ENCODE data around the gene VGLL4. TPM values are rescaled to one million over a fixed set of nuclear protein-coding genes. Genes with fewer than 3 reads are reported as not detected.
"Not testable (repeated sequence)": the region's sequence is repeated elsewhere in the genome, so short reads cannot be mapped to it uniquely, and the experiment has no call there.

The VGLL4 gene
- total RNA-seq, 2 donors from 2014 or later: 50.3 to 78.7 TPM

DNA sequence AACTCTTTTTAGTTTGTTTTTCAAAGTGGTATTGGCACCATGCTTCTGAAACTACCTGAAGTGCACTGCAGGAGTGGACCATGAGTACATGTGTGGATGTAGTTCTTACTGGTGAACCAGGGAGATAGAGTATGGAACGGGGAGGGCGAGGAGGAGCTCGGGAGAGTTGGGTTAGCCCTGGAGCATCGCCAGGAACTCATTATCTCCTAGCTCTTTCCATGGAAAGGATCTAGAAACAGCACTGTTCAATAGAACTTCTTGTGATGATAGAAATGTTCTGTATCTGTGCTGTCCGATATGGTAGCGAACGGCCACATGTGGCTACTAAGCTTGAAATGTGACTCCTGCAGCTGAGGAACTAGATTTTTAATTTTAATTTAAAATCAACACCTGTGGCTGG, 47.3 kb downstream of the VGLL4 start:
- DNase-seq (ENCODE audit: low spot score): no peak
- intact Hi-C loops (cut with DNase I): no loop called here

DNA sequence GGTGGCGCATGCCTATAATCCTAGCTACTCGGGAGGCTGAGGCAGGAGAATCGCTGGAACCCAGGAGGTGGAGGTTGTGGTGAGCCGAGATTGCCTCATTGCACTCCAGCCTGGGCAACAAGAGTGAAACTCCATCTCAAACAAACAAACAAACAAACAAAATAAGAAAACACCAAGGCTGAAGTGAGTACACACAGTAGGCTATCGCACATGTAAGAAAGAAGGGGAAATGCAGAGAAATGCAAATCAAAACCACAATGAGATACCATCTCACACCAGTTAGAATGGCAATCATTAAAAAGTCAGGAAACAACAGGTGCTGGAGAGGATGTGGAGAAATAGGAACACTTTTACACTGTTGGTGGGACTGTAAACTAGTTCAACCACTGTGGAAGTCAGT, 48.7 kb downstream of the VGLL4 start:
- DNase-seq (ENCODE audit: low spot score); intact Hi-C loops (cut with DNase I): not testable (repeated sequence)

DNA sequence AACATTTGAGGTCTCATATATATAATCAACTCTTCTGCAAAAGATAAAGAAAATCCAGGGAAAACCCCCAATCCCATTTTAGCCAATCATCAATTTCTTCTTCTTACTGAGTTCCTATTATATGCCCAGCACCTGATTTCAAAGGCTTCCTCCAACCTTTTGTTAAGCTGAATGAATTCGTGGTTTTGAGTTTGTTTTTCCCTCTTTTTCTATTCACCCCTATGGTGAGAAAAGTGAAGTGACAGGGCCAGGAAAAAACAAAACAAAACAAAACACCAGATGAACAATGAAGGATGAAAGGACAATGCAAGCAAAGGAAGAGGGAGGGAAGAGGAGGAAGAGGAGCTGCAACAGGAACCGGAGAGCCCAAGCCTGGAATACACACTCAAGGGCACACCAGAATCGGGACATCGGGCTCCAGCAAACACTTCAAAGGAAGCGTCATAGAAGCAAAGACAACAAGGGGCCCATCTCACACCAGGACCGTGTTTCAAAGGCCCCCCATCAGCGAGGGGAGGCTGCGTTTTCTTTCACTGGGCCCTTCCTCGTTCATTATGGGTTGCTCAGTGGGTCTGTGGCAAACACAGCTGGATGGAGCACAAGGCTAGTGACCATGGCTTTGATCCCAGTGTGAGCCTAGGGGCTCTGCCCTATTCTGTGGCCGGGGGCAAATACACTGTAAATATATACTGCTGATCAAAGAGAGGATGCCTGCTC, 50.2 kb downstream of the VGLL4 start:
- intact Hi-C loops (cut with DNase I): loop anchor here in 1 of 2 donors (5.0 kb wide), 1 partner anchor 1614 kb away; no protein-coding TSS in a partner anchor

DNA sequence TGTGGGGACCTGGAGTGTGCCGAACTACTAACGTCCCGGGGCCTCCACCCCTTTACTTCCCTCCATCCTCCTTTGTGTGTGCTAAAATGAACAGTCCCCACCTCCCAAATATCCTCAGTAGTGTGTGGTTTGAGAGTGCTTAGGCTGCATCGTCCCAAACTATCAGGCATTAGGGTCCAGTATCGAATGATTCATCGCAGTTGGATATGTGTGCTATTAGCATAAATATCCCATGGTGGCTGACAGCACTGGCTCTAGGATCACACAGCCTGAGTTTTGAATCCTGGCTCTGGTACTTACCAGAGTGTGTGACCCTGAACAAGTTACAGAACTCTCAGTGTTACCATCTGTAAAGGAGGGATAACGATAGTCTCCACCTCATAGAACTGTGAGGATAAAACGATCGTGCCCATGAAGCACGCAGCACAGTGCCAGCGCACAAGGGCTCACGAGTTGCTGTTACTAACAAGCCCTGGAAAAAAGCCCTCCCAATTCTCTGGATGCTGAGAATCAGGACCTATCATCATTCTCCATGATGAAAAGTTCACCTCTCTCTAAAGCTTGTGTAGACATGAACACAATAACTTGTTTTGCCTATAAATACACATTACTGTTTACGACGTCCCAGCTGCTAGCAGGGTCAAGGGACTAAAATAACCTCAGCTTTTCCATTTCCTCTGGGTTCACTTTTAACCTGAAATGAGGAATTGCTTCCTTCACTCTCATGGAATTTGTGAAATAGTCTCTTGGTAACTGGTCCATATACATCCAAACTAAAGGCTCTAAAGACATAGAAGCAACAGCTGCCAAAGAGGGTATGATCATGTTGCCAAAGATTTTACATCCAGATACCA, 51.0 kb downstream of the VGLL4 start:
- intact Hi-C loops (cut with DNase I): loop anchor here in 1 of 2 donors (5.0 kb wide), 1 partner anchor 1615 kb away; no protein-coding TSS in a partner anchor
- no peak for DNase-seq (ENCODE audit: low spot score)

More for the DNA sequence above, 50.2 kb downstream of the VGLL4 start:
- no peak for DNase-seq (ENCODE audit: low spot score)

DNA sequence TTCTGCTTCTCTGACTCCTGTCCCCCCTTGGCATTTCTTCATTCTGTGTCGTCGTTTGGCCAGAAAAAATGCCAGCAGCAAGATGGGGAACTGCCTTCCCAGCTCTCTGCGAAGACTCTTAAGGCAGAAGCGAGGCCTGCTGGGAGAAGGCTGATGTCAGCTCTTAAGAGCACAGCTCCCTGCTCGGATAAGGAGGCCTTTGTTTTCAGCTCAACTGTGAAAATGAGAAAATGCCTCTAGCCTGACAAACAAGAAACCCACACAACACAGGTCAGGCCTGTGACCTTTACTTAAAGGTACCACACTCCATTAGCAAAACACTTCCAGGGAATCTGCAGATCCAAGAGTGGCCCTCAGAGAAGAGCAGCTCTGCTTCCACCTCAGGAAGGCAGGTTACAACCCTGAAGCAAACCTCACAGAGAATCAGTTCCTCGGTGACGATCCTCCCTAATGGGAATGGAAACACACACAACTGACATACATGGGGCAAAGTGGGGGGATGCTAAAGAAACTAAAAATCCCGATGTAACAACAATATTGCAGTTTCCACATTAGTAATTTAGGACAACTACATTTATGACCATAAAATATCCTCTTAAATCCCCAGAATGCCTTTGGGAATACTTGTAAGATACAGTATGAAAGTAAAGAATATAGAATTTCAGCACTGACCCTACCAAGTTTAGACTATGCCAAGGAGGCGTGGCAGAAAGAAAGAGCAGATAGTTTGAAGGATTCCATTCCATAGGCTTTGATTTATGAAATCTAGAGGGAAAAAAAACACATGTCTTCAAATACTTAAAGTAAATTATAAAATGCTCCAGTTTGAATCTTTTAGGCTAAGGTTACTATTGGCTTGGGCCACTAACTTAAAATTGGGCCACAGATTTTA, 52.1 kb downstream of the VGLL4 start:
- DNase-seq (ENCODE audit: low spot score): no peak
- intact Hi-C loops (cut with DNase I): loop anchor here in 1 of 2 donors (5.0 kb wide), 1 partner anchor 1616 kb away; no protein-coding TSS in a partner anchor

DNA sequence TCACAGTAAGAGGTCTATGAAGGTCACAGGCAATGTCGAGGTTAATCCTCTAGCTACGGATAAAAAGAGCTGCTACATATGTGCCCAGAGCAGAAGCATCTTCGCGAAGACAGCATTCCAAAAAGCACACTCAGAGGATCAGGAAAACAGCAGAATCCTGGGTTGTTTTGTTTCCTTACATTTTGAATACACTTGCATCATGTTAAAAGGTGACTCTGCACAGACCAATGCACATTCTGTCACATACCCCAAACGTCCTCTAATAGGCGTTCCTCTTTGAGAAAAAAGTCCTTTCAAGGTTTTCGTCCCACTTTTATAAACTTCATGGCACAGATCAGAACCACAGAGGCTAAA, 52.7 kb downstream of the VGLL4 start:
- intact Hi-C loops (cut with DNase I): loop anchor here in 1 of 2 donors (5.0 kb wide), 1 partner anchor 1616 kb away; no protein-coding TSS in a partner anchor
- DNase-seq (ENCODE audit: low spot score): no peak

DNA sequence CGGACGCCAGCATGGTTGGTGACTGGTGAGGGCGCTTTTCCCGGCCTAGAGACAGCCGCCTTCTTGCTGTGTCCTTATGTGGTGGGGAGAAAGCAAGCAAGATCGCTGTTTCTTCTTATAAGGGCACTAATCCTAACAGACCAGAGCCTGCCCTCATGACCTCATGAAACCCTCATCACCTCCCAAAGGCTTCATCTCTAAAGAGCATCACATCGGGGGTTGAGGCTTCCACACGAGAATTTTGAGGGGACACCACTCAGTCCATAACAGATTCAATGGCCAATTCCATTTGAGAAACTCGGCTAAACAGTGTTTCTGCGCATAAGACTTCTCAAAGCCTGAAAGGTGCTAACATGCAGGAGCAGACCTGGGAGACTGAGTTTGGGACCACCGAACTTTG, 54.0 kb downstream of the VGLL4 start:
- DNase-seq (ENCODE audit: low spot score): no peak
- intact Hi-C loops (cut with DNase I): loop anchor here in 1 of 2 donors (5.0 kb wide), 1 partner anchor 1618 kb away; no protein-coding TSS in a partner anchor

DNA sequence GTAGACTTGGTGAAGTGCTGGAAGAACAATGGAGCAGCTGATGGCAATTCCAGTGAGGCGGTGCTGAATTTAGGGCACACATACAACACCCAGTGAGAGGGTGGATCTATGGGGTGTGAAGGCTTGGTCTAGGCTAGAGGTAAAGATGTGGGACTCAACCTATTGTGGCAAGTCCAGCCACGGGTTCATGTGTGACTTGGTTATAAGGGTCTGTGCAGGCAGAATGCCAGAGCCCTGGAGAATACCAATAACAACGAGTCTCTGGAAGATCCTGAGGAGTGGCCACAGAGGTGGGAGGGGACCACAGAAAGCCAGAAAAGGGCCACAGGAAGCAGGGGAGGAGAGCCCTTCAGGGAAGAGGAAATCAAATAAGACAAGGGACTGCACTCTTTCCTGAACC, 55.0 kb downstream of the VGLL4 start:
- DNase-seq (ENCODE audit: low spot score): no peak
- intact Hi-C loops (cut with DNase I): no loop called here

DNA sequence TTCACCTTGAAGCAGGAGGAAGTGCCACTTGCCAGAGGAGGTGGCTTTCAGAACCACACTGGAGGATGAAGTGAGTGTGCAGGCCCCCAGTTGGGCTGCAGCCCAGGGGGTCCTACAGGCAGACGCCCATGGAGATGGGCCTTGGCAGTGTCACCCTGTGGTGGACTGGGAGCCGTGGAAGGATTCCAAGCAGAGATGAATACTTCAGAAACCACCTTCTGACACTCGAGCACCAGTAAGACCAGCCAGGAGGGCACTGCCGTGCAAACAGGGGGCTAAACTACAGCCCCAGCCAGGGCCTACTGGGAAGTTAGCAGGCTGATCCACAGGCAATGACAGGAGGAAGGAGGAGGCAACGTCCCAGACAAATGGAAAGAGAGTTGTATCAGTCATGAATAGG, 55.4 kb downstream of the VGLL4 start:
- intact Hi-C loops (cut with DNase I): no loop called here
- no peak for DNase-seq (ENCODE audit: low spot score)

DNA sequence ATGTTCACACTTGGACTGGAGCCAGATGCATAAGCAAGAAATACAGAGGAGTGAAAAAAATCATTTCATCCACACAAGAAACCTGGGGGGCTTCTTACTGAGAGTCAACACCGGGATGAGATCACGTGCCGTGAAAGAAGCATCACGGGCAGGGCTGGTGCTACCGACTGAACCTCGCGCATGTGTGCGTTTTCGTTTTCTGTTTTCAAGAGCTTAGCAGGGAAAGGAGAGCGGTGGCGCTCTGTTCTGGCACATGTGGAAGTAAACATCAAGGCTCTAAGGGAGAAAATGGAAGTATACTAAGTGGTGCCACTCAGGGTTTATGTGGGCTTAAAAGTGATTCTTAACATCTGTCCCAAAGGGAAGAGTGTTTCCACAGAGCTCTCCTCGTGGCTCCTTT, 55.9 kb downstream of the VGLL4 start:
- intact Hi-C loops (cut with DNase I): no loop called here
- DNase-seq (ENCODE audit: low spot score): no peak

DNA sequence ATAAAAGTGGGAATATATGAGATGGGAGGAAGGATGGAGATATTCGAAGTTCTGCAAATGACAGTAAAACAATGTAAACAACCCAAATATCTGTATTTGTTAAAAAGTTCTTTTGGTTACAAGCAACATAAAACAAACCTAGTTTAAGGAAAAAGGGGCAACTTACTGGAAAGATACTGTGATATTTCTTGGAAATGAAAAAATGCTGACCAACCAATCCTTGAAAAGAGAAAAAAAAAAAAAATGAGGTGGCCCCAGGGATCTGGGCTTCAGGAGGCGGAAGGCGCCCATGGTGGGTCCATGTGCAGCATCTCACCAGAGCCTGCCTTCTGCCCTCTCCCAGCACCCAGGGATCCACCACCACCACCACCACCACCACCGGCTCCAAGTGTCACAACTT, 59.1 kb downstream of the VGLL4 start:
- no peak for DNase-seq (ENCODE audit: low spot score)
- intact Hi-C loops (cut with DNase I): no loop called here

DNA sequence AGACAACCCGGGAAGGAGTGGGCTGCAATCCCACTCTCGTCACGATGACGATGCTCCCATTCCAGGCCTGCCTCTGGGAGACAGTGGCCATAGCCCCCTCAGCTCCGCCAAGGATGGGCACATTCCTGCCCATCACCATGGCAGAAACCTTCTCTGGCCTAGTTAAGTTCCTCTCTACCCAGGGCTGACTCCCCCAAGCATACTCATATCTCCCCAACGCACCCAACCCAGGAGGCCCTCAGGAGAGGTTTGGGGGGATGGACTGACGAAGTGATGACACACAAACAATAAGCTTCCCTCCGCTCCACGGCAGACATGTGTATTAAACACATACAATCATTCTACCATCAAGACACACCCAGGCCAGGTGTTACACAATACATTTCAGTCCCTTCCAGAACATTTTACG, 60.1 kb downstream of the VGLL4 start:
- no peak for DNase-seq (ENCODE audit: low spot score)
- intact Hi-C loops (cut with DNase I): no loop called here

DNA sequence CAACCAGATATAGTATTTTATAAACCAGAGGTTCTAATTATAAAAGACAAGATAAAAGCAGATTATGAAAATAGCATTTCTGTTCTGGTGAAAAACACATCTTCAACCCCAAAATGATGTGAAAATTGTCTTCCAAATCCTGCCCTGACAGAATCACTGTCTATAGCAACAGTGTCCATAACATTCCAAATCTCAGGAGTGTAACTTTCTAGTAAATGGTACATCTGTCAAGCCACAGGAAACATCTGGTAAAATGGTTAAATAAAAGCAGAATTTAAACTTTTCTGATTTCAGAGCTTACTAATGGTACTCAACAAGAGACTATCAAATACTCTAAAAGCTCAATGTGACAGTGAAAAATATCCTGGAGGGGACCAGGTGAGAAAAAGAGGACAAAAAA, 60.5 kb downstream of the VGLL4 start:
- intact Hi-C loops (cut with DNase I): no loop called here
- DNase-seq (ENCODE audit: low spot score): no peak

DNA sequence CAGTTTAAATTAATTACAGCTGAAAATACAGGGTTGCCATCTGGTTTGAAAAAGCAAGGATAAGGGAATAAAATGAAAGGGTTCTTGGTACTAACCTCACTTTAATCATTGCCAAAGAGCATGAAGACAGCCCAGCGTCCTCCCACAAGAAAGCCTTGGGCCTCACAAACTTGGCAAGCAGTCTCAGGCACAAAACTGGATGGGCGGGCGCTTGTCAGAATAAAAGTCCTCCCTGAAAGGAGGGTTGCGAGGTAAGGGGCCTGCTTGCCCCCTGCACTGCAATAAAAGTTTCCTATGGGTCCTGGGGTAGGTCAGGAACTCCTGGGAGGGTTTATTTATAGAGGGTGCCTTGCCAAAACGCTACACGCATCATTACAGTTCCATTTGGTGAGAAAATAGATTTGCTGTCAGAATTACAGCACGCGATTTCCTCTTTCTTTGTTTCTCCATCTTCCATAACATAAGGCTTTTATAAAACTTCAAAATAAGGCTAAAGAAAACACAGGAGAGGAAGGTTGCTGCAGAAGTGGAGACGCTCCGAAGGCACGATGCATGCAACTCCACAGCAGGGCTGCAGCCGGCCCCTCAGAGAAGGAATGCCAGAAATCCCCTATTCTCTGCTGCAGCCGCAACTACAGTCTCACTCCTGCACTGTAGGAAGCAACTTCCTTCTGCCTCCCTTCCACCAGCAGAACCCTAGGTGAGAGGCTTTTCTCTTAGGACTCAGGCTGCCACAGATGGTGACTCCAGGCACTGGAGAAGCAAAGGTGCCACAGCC, 61.3 kb downstream of the VGLL4 start:
- DNase-seq (ENCODE audit: low spot score): no peak
- intact Hi-C loops (cut with DNase I): no loop called here

DNA sequence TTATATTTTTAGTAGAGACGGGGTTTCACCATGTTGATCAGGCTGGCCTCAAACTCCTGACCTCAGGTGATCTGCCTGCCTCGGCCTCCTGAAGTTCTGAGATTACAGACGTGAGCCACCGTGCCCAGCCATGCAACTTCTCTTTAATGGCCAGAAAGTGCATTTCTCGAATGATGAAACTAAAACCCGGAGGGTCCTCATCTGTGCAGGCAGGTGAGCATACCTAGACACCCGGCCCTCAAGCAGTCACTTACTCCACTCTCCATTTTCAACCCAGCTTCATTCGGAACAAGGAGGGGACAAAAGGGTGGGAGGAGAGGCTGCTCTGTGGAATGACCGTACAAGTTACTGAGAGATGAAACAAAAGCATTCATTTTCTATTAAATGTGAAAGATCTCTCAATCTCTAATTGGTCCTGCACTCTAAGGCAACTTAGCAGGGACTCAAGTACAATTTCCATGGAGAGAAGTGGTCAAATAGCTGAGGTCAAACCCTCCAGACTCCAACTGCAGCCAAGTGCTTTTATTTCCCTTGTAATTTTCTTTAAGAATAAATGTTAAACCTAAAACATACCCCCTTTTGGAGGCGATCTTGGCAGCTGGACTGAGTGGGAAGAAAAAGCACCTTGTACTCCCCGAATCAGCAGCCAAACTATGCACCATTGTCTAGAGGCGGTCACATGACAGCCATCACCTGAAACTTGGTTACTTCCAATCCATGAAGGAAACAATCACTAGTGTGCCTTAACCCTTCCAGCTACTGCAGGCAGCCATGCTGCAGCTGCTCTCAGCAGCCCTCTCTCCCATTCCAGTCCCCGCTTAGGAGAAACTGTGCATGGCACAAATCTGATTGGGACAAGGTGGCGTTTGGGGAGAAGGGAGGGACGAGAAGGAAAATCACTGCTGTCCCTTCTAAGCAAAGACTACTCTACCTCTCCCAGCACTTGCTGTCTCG, 62.2 kb downstream of the VGLL4 start:
- no peak for DNase-seq (ENCODE audit: low spot score)
- intact Hi-C loops (cut with DNase I): no loop called here

DNA sequence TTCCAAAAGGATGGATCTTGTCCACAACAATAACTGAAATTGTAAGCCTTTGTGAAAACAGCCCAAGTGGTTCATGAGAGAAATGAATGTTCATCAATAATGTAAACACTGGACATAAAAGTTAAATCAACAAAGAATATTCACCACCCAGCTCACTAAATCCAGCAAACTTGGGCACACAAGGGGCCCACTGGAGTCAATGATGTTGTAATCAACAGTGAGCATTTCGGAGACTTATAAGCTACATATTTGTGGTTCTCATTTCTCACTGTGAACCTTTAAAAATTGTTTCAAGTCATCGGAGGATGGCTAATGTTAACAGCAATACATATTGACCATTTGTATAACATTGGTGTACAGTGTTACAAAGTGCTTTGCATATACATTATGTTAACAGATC, 63.1 kb downstream of the VGLL4 start:
- DNase-seq (ENCODE audit: low spot score): no peak
- intact Hi-C loops (cut with DNase I): no loop called here

DNA sequence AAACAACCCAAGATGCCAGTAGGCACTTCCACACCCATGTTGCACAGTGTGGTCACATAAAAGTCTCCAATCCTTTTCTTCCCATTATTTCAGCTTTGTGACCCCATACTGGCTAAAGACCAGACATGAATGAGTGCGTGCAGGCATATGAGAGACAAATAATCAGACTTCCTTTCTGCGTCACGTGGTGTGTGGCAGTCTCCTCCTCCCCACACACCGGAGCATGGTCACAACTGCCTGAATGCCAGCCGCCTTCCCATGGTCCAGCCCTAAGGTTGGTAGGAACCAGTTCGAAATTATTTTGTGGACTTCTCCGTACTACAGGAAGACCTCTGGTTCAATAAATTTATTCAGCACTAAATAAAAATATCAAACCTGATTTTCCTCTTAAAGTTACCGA, 65.5 kb downstream of the VGLL4 start:
- intact Hi-C loops (cut with DNase I): no loop called here
- DNase-seq (ENCODE audit: low spot score): no peak

DNA sequence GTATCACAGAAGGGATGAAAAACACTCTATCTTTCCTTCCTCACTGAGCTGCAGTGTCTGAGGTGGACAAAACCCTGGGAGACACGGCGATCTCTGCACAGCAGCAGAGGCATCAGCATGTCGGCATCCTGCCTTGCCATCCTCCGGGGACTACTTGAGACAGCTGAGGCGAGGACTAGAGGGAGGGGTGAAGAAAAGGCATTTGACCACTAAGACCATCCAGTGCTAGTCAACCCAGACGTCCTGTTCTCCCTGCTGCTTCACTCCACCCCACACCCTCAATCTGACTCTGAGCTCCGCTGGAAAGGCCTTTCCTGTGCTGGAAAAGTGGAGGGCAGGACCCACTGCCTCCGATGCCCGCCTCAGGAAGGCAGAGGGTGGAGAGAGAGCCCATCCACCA, 67.3 kb downstream of the VGLL4 start:
- no peak for DNase-seq (ENCODE audit: low spot score)
- intact Hi-C loops (cut with DNase I): no loop called here

Measured in posterior vena cava (tissue), 2 donors.